Retinal pigment epithelial cell (primary cell): ENCODE results near the gene METTL4.

Experiments
- DNase-seq: peaks from one replicate; pipeline ENCODE4 v3.0.0-alpha.2; 2010; ENCODE audit warnings: low read depth
- H3K4me3 ChIP-seq: 2 replicates; pipeline ENCODE4 v1.5.1; 2011; ENCODE audit warnings: mild to moderate bottlenecking, low read length, control low read depth, moderate library complexity
- CTCF ChIP-seq: conservative IDR thresholded peaks from 2 replicates; pipeline ENCODE4 v1.5.1; 2011; ENCODE audit warnings: low read depth, low read length, control low read depth, inconsistent platforms

Gene METTL4

DNA sequence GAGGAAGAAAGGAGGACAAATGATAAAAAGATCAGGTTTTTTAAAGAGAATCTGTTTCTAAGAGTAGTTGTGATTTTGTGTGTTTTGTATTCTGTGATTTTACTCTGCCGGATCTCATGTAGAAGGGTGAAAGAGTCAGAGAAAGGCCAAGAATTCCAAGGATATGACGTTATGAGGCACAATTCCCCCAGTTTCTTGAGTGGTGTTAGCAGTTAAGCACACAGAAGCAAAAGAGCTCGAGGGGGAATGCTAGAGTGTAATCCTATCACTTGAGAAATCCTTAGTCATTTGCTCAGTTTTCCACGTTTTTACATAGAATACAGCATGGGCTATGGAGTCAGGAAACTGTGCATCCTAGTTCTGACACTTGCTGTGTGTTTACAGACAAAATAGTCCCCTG, 34.8 kb downstream of the METTL4 start:
- DNase-seq: peak; percentile 86
- H3K4me3 ChIP-seq: no peak overlapping the region
- no peak for TF ChIP-seq CTCF

DNA sequence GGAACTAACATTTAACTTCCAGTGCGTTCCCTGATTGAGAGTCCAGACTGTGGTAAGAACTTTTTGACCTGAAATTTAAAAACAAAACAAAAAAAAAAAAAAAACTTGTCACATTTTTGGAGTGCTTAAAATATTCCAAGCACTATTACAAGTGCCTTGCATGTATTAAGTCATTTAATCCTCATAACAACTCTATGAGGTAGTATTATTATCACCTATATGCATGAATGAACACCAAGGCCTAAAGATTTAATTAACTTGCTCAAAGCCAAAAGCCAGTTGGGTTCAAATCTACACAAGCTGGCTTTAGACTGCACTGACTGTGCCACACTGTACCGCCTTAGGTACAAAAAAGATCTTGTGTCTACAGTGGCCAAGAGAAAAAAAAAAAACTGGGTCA, 35.2 kb downstream of the METTL4 start:
- no peak for TF ChIP-seq CTCF
- DNase-seq: peak; percentile 68
- H3K4me3 ChIP-seq: no peak overlapping the region

DNA sequence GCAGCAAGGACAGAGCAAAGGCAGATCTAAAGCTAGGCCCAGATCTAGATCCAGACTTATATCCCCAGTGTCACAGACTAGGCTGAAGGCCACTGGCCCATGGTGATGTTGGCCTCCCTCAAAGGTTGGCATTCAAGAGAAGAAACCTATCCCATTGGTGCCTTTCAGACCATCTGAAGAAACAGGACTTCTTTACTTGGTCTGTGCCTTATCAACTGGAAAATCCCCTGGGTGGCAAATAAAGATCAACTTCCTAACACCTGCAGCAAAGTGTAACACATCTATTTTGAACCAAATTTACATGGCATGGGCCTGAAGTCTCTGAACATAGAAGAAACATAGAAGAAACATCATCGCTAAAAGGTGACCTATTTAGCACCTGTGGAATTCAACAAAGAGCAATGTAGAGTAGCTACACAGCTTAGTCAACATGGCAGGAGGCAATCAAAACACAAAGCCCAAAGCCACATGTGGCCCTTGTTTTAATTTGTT, 35.8 kb downstream of the METTL4 start:
- DNase-seq: no peak
- no peak overlapping the region for H3K4me3 ChIP-seq
- TF ChIP-seq CTCF: no peak

DNA sequence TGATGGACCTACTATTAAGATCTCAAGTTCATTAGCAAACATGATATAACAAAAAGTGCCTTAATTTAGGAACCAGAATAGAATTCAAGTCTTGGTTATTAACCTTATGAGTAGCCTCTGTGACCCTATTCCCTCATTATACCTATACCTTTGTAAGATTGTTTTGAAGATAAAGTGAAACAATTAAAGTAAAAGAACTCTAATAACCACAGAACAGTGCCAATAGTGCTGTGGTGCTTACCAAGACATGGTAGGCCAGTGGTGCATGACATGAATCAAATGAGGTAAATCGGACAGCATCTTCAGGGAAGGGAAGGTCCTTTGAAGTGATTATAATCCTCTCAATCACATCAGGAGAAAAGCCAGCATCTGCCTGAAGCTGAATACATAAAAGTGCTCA, 36.4 kb downstream of the METTL4 start:
- TF ChIP-seq CTCF: no peak
- no peak for DNase-seq
- no peak overlapping the region for H3K4me3 ChIP-seq

GRCh38 chr18:2532797-2533196, 38.5 kb downstream of the METTL4 start:
- DNase-seq: no peak
- no peak for TF ChIP-seq CTCF

GRCh38 chr18:2531751-2532150, 39.6 kb downstream of the METTL4 start:
- DNase-seq: no peak
- TF ChIP-seq CTCF: no peak
- no peak overlapping the region for H3K4me3 ChIP-seq

More at GRCh38 chr18:2532797-2533196, 38.5 kb downstream of the METTL4 start:
- H3K4me3 ChIP-seq: no peak overlapping the region

GRCh38 chr18:2529154-2529553, 42.2 kb downstream of the METTL4 start:
- peak; percentile 54 for DNase-seq
- H3K4me3 ChIP-seq: no peak overlapping the region
- TF ChIP-seq CTCF: no peak
